ENCODE results near the gene PCBD1.

Gene PCBD1

DNA sequence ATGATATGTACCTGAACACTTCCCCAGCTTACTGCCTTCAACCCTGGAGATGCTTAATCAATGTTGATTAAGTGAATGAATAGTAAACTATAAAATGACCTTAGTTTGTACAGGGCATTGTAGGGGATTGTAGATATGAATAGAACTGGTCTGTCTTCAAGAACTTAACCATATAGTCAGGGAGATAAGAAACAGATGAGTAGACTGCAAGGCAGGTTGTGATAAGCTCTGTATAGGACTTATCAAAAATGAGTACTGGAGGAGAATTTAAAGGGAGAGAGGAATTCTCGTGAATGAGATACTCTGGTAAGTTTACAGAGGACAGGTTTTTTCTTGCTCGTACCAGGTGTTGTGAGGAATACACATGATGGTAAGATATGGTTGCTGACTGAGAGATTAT lies 45.0 kb downstream of the PCBD1 start:
- in situ Hi-C loops (cut with MboI; ENCODE audit: low sequenced_read_pairs), result no loop called here

DNA sequence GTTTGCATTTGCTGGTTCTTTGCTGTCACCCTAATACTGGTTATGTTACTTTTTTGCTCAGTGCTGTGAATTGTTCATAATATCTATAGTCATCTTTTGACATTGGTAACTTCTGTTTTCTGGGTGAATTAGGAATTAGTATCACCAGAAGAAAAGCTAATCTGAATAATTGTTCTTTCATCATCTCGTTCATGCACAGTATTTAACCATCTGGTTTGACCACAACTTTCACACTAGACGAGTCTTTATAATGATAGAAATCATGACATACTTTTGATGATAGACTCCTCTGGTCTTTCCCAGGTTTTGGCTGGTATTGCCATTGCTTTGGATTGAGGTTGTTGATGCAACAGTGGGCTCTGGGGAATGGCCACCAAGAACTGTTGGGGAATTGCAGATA lies 47.5 kb downstream of the PCBD1 start:
- in situ Hi-C loops (cut with MboI; ENCODE audit: low sequenced_read_pairs), result no loop called here

DNA sequence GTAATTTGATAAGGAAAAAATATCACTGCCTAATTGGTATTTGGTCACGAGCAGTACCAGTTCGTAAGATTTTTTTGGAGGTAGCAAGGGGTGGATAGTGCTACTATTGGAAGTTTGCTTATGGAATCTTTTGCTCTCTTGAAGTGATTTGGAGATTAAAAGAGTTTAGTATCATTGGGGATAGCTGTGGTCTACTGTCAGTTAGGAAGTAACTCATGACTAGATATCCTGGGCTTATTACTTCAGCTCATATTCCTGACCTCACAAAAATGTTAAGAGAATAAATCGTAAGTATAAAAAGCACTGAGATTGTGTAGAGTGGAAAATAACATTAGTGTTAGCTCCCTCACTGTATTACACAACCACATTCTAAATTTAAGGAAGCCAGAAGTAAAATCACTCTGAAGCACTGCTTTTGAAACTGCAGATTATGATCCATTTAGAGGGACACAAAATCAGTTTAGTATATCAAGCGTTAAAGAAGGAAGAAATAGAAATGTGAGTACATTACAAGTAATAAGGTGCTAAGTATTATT lies 50.0 kb downstream of the PCBD1 start:
- in situ Hi-C loops (cut with MboI; ENCODE audit: low sequenced_read_pairs), result no loop called here

DNA sequence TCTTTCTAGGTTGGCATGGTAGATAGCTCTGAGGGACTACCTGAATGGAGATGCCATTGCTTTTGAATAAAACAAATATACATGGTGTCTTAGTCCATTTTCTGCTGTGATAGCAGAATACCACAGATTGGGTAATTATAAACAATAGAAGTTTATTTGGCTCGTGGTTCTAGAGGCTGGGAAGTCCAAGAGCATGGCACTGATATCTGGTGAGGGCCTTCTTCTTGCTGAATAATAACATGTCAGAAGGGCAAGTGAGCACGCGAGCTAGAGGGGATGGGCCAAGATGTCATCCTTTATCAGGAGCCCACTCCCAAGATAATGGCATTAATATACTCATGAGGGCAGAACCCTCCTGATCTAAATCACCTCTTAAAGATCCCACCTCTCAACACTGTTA lies 50.7 kb downstream of the PCBD1 start:
- in situ Hi-C loops (cut with MboI; ENCODE audit: low sequenced_read_pairs), result no loop called here

DNA sequence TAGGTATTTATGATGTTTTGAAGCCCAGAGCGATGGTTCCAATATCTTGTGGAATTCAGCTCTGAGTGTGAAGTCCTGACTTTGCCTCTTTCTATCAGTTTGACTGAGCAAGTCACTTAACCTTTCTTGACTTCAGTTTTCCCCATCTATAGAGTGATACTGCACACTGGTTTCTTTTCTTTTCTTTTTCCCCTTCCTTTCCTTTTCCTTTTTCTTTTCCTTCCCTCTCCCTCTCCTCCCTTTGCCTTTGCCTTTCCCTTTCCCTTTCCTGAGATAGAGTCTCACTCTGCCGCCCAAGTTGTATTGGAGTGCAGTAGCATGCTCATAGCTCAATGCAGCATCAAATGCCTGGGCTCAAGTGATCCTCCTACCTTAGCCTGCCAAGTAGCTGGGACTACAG lies 52.0 kb downstream of the PCBD1 start:
- in situ Hi-C loops (cut with MboI; ENCODE audit: low sequenced_read_pairs), result no loop called here

DNA sequence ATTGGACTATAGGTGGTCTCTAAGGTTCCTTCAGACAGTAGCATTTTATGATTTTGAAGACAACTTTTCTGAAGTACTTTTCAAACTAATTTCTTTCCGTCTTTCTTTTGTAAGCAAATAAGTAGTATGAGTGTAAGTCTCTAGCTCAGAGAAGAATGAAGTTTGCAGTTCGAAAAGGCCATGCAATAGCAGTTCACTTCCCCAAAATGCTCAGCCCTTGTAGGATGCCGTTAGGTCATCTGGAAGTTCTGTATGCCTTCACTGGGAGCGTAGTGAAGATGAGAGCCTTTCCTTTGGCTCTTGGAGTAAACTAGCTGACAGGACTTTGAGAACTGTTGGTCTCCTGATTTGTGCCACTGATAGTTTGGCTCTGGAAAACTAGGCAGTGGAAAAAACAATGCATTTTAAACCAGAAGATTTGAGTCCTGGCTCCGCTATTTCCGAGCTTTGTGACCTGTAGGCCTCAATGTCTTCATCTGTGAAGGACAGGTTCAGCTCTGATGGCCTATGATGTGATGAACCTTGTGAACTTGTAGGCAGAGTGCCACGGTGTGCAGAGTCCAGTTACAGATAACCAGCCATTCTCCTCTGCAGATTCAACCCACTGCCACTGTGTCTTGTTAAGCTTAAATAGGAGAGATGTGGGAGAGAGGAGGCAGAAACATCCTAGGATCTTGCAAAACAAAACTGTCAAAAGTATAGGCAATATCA lies 53.8 kb downstream of the PCBD1 start:
- in situ Hi-C loops (cut with MboI; ENCODE audit: low sequenced_read_pairs), result no loop called here

DNA sequence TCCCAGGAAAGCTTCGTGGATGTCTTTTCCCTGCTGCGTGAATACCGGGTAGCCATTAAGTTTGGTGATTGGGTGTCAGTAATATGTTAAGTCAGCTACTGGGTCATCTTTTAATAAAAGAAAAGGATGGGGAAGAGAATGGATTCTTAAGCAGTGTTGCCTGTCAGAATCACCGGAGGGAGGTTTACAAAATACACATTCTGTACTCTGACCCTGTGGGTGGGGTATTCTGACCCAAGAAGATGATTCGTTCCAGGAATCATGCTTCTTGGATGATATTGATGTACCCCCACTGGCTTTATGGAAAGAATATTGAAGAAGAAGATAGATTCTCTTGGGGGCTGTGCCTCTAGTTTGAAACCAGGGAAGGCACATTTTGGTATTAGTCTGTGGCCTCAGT lies 54.3 kb downstream of the PCBD1 start:
- in situ Hi-C loops (cut with MboI; ENCODE audit: low sequenced_read_pairs), result no loop called here

DNA sequence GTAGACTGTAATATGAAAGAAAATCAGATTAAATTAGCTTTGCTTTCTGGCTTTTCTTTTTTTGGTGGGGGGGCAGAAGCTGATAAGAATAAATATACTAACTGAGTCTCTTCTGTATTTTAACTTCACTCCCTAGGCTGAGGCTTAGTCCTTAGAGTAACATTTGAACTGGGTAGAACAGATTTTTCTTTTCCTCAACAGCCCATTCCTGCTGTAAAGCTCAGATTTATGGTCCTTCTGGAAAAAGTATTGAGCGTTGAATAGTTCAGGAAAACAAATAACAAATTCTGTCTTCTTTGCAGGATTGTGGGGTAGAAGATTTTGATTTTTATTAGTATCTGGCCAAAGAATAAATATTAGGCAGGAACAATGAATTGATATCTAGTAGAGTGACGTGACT lies 54.8 kb downstream of the PCBD1 start:
- in situ Hi-C loops (cut with MboI; ENCODE audit: low sequenced_read_pairs), result no loop called here

All from HL-60/S4 treated with retinoic acid at 250 ng/mL for 4 days and 3 days (cell line).